Measurements from ENCODE around the gene SPSB1. TPM values are rescaled to one million over a fixed set of nuclear protein-coding genes. Genes with fewer than 3 reads are reported as not detected.

Gene SPSB1
- total and polyA plus RNA-seq, 2 of the 4 experiments (the other 2 are of a cell fraction), result 16.7 to 19.8 TPM

- Histone ChIP-seq H3K9me1 (ENCODE audit: insufficient read depth, low read length) (peaks cover 38% of the 10 kb centered on the region), H3K14ac (replicated peaks; ENCODE audit: low read depth, low read length) (no peak overlapping the region), H3K23ac (ENCODE audit: low read depth, low read length) (no peak overlapping the region), H3K56ac (ENCODE audit: extremely low read depth, insufficient read depth, low read length) (no peak overlapping the region), H2AK5ac (ENCODE audit: low read depth, low read length) (no peak overlapping the region), H4K91ac (ENCODE audit: insufficient read depth, low read depth, low read length) (no peak overlapping the region), H3K4me2 (ENCODE audit: low read depth, low read length) (no peak overlapping the region), H3K36me3 (ENCODE audit: control insufficient read depth, insufficient read depth, low read length) (no peaks in the 10 kb centered on the region), H3K27ac (ENCODE audit: insufficient read depth, low read length) (no peak overlapping the region), H2AFZ (replicated peaks; ENCODE audit: low read length, poor library complexity) (no peak overlapping the region), H3K79me1 (ENCODE audit: low read depth in 1 of 2, low read length in 2 of 2) (peaks cover 32 to 91% of the 10 kb centered on the region in 2 experiments), H3K27me3 (ENCODE audit: control insufficient read depth, insufficient read depth, low read length) (no peaks in the 10 kb centered on the region), H4K8ac (ENCODE audit: low read depth in 2 of 2, low read length in 2 of 2) (no peak overlapping the region), H2BK120ac (ENCODE audit: low read depth, low read length) (no peak overlapping the region), H4K20me1 (ENCODE audit: insufficient read depth, low read length) (peaks cover 94% of the 10 kb centered on the region), H2BK5ac (ENCODE audit: low read depth, low read length, poor library complexity, severe bottlenecking) (no peak overlapping the region), H3K18ac (ENCODE audit: low read depth, low read length) (no peak overlapping the region), H3K4ac (ENCODE audit: low read depth, low read length) (no peak overlapping the region), H3K9me3 (ENCODE audit: control insufficient read depth, insufficient read depth, low read length) (no peaks in the 10 kb centered on the region), H3K4me1 (ENCODE audit: control insufficient read depth, insufficient read depth, low read length) (peaks cover 13% of the 10 kb centered on the region), H3K9ac (ENCODE audit: low read depth, low read length) (no peak overlapping the region), H4K5ac (ENCODE audit: low read depth, low read length) (no peak overlapping the region), H2BK15ac (ENCODE audit: low read depth, low read length) (no peak overlapping the region), H2AK9ac (replicated peaks; ENCODE audit: low read depth, low read length, poor library complexity) (no peak overlapping the region), H3K4me3 (ENCODE audit: insufficient read depth, low read depth, low read length) (no peak overlapping the region), H2BK20ac (ENCODE audit: low read depth, low read length) (no peak overlapping the region)
- BruUV-seq (replicated peaks), result no TSS peak
- CTCF ChIA-PET, result no interaction called here
- dilution Hi-C loops (cut with HindIII; ENCODE audit: low sequenced_read_pairs, unreplicated experiment) (no loop called here), intact Hi-C loops (cut with micrococcal nuclease) (no loop called here), in situ Hi-C loops (cut with MboI; ENCODE audit: low sequenced_read_pairs) (no loop called here)
- DNase-seq (no peak), ATAC-seq (ENCODE audit: low read depth) (no peak)
- POLR2A ChIA-PET (ENCODE audit: unreplicated experiment), result no interaction called here
- no peak for TF ChIP-seq RCOR1 (IDR thresholded peaks at IDR 0.05; ENCODE audit: insufficient replicate concordance, low read length)
- TF ChIP-seq, protein P1, sequence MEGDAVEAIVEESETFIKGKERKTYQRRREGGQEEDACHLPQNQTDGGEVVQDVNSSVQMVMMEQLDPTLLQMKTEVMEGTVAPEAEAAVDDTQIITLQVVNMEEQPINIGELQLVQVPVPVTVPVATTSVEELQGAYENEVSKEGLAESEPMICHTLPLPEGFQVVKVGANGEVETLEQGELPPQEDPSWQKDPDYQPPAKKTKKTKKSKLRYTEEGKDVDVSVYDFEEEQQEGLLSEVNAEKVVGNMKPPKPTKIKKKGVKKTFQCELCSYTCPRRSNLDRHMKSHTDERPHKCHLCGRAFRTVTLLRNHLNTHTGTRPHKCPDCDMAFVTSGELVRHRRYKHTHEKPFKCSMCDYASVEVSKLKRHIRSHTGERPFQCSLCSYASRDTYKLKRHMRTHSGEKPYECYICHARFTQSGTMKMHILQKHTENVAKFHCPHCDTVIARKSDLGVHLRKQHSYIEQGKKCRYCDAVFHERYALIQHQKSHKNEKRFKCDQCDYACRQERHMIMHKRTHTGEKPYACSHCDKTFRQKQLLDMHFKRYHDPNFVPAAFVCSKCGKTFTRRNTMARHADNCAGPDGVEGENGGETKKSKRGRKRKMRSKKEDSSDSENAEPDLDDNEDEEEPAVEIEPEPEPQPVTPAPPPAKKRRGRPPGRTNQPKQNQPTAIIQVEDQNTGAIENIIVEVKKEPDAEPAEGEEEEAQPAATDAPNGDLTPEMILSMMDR (conservative IDR thresholded peaks at IDR 0.05; ENCODE audit: low read depth, low read length), result no peak
- no peak for TF ChIP-seq MAZ (IDR thresholded peaks at IDR 0.05; ENCODE audit: borderline replicate concordance, low read depth, low read length)
- no peak for TF ChIP-seq RAD21 (IDR thresholded peaks at IDR 0.05; ENCODE audit: low read length)
- 59% methylated on average over 3 of the region's 14 CpGs; no CpG with 5 or more reads in 1 of the 2 experiments for WGBS, 2 experiments (ENCODE audit: extremely low coverage in 2 of 2, insufficient read length in 1 of 2)
Measured at GRCh38 chr1:9347095-9347850, 54.6 kb downstream of the SPSB1 start.

Measured in IMR-90 (cell line).